HUES48 (cell line): ENCODE results near the gene NR2F1-AS1.

Source experiments
- H3K27ac ChIP-seq: one replicate; pipeline ENCODE4 v1.7.0; 2013; ENCODE audit warnings: low read depth, low read length, inconsistent platforms
- H3K27me3 ChIP-seq: 2 replicates; pipeline ENCODE4 v1.6.1; 2013; ENCODE audit warnings: mild to moderate bottlenecking, low read length; ENCODE audit not compliant: control insufficient read depth, insufficient read depth
- H3K36me3 ChIP-seq: 2 replicates; pipeline ENCODE4 v1.6.1; 2013; ENCODE audit warnings: low read length; ENCODE audit not compliant: control insufficient read depth, insufficient read depth
- H3K4me1 ChIP-seq: 2 replicates; pipeline ENCODE4 v1.6.1; 2013; ENCODE audit warnings: mild to moderate bottlenecking, low read length; ENCODE audit not compliant: control insufficient read depth, insufficient read depth
- H3K4me3 ChIP-seq: 2 replicates; pipeline ENCODE4 v1.5.1; 2013; ENCODE audit warnings: mild to moderate bottlenecking, low read depth, low read length
- H3K9ac ChIP-seq: 2 replicates; pipeline ENCODE4 v1.6.1; 2013; ENCODE audit warnings: mild to moderate bottlenecking, low read depth, low read length, moderate library complexity
- H3K9me3 ChIP-seq: 2 replicates; pipeline ENCODE4 v1.6.1; 2013; ENCODE audit warnings: low read length; ENCODE audit not compliant: control insufficient read depth, insufficient read depth

Gene NR2F1-AS1

DNA sequence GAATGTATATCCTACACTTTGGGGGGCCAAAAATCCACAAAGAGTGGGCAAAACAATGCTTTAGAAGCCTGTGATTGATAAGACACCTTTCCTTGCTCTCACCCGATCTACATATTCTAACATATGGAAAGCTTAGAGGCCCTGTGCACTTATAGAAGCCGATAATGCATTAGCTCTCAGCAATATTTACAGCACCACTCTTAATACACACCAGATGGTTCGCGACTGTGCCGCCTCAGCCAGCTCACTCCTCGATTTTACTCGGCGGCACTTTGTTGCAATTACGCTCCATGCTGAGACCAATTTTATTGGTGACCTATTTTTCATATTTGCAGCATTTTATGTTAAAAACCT is 20.8 kb upstream of the NR2F1-AS1 start:
- no peak overlapping the region for H3K27ac ChIP-seq
- no peak overlapping the region for H3K4me3 ChIP-seq
- H3K27me3 ChIP-seq, result peaks cover 100% of the 10 kb centered on the region
- peaks cover 35% of the 10 kb centered on the region for H3K4me1 ChIP-seq
- H3K36me3 ChIP-seq, result no peaks in the 10 kb centered on the region
- H3K9ac ChIP-seq, result no peak overlapping the region
- H3K9me3 ChIP-seq, result no peaks in the 10 kb centered on the region

DNA sequence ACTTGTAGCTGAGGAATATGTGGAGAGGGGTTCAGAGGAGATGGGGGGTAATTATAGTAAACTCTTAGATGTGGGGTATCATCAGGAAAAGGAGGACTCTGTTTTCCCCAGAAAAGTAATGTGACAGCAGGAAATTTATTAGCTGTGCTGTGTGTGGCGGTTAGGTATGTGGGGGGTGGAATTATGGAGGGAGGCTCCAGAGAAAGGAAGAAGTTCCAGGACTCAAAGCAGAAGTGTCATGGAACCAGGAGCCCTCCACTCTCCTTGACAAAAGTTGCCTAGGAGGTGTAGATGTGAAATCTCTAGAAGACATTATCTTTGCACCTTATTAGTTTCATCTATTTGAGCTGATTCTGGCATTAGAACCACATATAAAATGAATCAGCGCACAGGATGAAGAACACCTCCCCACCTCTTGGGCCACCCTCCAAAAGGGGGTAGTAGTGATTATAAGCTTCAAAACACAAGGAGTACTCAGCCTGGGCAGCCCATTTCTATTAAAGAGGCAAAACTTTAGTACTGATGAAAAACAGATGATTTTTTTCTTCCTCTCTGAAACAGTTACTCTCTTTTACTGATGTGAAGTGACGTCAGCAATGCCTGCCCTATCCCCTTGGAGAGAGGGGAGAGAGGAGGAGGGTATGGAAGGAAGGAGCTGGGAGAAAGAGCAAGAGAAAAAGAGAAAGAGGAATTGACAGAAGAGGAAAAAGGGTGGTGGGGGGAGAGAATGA is 20.2 kb upstream of the NR2F1-AS1 start:
- Histone ChIP-seq H3K9ac (no peak overlapping the region), H3K4me3 (no peak overlapping the region), H3K36me3 (no peaks in the 10 kb centered on the region), H3K27me3 (peaks cover 100% of the 10 kb centered on the region), H3K9me3 (no peaks in the 10 kb centered on the region), H3K4me1 (peaks cover 40% of the 10 kb centered on the region), H3K27ac (no peak overlapping the region)

DNA sequence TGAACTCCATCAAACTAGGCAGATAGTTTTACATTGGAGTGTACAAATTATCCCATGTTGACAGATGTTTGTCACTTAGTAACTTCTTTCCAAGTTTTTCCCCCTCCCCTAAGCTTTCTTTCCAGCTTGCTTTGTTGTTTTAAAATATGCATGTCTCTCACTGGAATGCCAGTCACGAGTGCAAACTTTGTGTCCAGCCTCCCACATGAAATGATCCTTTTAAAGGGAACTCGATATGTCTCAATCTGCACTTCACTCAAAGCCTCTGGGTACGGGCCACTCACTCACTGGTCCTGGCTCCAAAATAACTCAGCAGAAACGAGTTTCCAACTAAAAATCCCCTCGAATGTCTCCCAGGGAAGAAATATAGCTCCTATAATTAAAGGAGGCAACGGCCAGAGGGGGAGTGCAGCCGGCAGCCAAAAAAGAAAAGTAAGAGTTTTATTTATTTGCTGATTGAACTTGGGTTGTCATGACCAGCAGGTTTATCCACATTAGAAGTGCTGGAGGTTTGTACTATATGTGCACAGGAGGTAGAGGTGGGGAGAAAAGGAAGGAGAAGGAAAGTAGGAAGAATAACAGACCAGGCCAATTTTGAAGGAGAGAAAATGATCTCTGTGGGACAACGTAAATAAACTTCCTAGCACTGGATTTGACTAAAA is 19.5 kb upstream of the NR2F1-AS1 start:
- Histone ChIP-seq H3K27me3 (peaks cover 100% of the 10 kb centered on the region), H3K36me3 (no peaks in the 10 kb centered on the region), H3K9ac (no peak overlapping the region), H3K27ac (no peak overlapping the region), H3K4me1 (peaks cover 43% of the 10 kb centered on the region), H3K9me3 (no peaks in the 10 kb centered on the region), H3K4me3 (no peak overlapping the region)

DNA sequence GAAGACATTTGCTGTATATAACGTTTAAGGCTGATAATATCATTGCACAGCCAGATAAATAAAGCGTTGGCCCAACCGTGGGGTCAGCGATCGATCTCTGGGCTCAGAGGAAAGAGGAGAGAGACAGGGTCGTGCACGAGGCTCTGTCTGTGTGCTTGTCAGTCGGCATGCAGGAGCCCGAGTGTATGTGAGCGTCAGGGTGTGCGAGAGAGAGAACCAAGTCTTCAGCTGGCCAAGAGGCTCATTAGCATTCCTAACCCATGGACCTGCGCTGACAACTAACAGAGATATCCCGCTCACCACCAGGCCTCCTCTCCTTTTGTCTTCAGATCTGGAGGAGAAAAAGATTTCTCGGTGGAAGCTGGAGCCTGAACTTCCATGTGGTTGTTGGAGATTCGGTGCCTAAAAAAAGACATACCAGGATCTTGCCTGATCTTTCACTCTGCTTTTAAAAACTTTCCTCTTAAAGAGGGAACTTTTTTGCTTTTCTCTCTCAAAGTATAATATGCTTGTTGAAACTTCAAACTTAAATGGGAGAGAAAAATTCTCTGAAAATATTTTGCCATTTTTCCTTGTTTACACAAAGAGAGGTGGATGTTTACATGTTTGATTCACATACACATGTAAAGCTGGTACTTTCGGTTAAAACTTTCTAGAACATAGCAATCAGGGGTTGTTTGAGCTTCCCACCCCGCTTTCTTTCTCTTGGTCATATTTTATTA is 18.5 kb upstream of the NR2F1-AS1 start:
- H3K9ac ChIP-seq, result no peak overlapping the region
- H3K27ac ChIP-seq, result no peak overlapping the region
- no peaks in the 10 kb centered on the region for H3K36me3 ChIP-seq
- H3K9me3 ChIP-seq, result no peaks in the 10 kb centered on the region
- no peak overlapping the region for H3K4me3 ChIP-seq
- H3K27me3 ChIP-seq, result peaks cover 100% of the 10 kb centered on the region
- H3K4me1 ChIP-seq, result peaks cover 47% of the 10 kb centered on the region

DNA sequence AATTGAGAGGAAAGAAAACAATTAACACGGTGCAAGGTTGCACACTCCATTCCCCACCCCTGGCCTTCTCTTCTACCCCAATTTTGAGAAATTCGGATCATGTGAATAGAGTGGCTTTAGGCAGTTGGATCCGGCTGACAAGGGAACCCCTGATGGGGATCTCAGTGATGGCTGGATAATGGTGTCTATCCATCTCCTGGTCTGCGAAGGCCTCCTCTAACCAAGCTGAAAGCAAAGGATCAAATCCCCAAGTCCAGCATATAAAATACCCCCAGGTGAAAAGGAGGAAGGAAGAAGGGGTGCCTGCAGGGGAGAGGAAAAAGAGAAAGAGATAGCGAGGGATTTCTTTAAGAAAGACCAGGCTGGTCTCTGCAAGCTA is 18.0 kb upstream of the NR2F1-AS1 start:
- no peak overlapping the region for H3K27ac ChIP-seq
- H3K27me3 ChIP-seq, result peaks cover 100% of the 10 kb centered on the region
- H3K9ac ChIP-seq, result no peak overlapping the region
- H3K36me3 ChIP-seq, result no peaks in the 10 kb centered on the region
- peaks cover 47% of the 10 kb centered on the region for H3K4me1 ChIP-seq
- no peak overlapping the region for H3K4me3 ChIP-seq
- H3K9me3 ChIP-seq, result no peaks in the 10 kb centered on the region

DNA sequence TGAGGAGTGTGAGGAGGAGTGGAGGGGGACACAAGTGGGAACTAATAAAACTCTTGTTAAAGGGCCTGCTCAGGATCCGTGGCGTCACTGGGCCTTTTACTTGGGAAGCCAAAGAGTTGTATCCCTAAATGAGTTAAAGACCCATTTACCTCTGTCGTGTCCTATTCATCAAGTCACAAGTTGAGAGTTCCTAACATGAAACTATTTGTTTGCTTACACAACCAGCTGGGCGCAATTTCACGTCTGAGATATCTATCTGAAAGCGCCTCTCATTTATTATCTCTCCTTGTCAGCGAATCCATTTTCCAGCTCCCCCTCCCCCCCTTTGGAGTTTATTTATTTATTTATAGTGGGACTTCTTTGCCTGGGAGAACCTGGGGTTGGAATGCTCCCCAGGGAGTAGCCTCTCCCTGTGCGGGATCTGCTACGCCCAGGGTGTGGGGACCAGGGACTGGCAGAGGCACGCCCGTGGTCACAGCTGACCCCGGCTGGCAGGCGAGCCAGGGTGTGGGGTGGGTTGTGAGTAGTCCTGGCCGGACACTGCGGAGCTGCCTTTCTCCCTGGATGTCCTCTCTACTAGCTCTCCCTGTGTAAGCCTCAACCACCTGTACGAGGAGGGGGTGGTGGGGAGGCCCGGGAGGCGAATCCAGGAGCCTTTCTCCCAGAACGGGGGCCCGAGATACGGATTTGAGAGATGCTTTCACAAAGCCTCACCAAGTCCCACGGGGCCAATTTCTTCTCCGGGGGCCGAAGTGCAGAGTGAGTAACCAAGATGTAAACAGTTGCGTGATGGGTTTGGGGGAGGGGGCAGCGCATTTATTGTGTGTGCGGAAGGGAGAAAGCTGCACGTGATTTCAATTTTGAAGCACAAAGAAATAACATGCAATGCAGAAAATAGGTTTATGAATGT is 17.3 kb upstream of the NR2F1-AS1 start:
- Histone ChIP-seq H3K4me3 (no peak overlapping the region), H3K36me3 (no peaks in the 10 kb centered on the region), H3K9me3 (no peaks in the 10 kb centered on the region), H3K27me3 (peaks cover 100% of the 10 kb centered on the region), H3K4me1 (peaks cover 51% of the 10 kb centered on the region), H3K27ac (no peak overlapping the region), H3K9ac (no peak overlapping the region)

DNA sequence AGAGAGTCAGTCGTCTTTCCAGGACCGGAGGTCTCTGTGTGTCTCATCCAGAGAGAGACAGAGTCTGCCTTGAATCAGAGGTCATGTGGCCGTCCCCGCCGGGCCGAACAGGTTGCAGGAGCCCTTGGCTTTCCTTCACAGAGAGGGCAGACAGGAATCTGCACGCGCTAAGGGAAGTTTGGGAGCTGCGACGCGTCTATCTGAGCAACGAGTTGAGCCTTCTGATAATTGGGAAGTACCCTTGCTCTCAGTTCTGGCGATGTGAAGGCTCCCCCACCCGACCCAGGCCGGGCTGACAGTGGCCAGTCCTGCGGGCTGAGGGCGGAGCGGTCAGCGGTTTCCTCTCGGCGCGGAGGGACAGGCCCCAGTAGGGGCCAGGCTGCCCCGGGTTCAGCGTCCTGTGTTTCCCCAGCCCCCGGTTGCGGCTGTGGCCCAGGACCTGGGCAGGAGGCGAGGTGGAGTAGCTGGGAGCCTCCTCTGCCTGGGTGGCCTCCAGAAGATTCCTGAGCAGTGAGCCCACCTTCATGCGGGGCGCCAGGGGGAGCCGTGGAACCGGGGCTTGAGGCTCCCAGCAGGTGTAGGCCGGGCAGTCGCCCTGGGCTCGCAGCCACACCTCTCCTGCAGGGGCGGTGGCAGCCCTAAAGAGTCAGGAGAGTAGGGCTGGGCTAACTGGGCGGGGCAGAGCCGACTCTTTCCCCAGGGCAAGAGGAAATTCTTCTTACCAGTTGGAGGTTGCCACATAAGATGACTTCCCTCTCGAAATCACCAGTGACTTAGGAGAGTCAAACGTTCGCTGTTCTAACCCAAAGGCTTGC is 15.9 kb upstream of the NR2F1-AS1 start:
- Histone ChIP-seq H3K36me3 (no peaks in the 10 kb centered on the region), H3K9me3 (no peaks in the 10 kb centered on the region), H3K4me3 (no peak overlapping the region; the same call in 1 of the 2 replicates), H3K27me3 (peaks cover 100% of the 10 kb centered on the region), H3K27ac (no peak overlapping the region), H3K4me1 (peaks cover 37% of the 10 kb centered on the region), H3K9ac (no peak overlapping the region)

DNA sequence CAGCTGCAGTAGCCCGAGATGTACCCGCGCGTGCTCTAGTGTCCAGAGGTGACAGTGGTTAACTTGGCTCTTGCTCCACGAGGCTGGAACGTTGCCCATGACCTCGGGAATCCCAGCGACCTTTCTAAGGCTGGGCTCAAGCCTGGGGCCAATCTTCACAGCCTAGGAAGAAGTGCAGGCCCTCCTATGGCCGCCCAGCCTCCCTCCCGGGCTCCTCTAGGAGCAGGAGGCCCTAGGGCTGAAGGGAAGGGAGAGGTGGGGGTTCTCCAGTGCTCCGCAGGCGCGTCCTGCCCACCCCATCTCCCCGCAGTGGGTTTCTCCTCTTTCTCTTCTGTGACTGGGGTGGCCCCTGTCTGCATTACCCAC is 15.3 kb upstream of the NR2F1-AS1 start:
- peaks cover 34% of the 10 kb centered on the region for H3K4me1 ChIP-seq
- peaks cover 100% of the 10 kb centered on the region for H3K27me3 ChIP-seq
- no peak overlapping the region for H3K27ac ChIP-seq
- H3K9me3 ChIP-seq, result no peaks in the 10 kb centered on the region
- no peak overlapping the region for H3K4me3 ChIP-seq
- no peaks in the 10 kb centered on the region for H3K36me3 ChIP-seq
- H3K9ac ChIP-seq, result no peak overlapping the region

DNA sequence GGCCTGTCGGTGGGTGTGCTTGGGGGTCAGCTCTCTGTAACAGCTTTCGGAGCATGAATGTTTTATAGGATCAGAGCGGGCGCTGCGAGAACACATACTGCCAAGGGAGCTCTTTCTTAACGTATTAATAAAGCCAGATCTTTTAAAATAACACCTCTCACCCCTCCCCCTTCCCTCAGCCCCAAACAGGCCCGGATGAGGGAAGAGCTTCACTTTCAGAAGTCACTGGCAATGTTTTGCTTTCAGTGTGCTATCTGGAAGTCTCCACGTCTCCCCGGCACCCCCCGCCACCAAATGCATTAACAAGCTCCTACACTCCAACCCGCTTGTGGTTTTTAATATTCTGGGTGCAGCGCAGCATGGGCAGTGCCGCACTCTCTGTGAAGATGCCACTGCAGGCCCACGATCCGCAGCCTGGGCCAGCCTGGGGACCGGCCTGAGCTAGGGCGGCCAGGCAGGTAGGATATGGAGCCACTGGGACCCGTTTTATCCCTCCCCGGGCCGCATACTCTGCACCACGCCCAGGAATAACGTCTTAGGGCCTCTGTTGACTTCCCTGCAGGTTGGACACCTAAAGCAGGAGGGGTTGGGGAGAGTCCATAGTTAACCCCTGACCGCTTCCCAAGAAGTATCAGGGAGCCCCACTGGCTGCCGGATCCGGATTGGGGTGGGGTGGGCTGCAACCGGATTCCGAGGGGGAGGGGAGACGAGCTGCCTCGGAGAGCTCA is 14.6 kb upstream of the NR2F1-AS1 start:
- H3K27ac ChIP-seq, result no peak overlapping the region
- H3K36me3 ChIP-seq, result no peaks in the 10 kb centered on the region
- H3K9ac ChIP-seq, result no peak overlapping the region
- peaks cover 34% of the 10 kb centered on the region for H3K4me1 ChIP-seq
- no peak overlapping the region; the same call in 1 of the 2 replicates for H3K4me3 ChIP-seq
- H3K9me3 ChIP-seq, result no peaks in the 10 kb centered on the region
- peaks cover 100% of the 10 kb centered on the region for H3K27me3 ChIP-seq
